GM19025 (cell line): ENCODE results near the gene WASHC3.

Experiments
- ATAC-seq: cut with Tn5 transposase; IDR thresholded peaks from one replicate; pipeline ENCODE4 v1.9.1; 2021; ENCODE audit warnings: mild to moderate bottlenecking, low read depth, moderate library complexity; ENCODE audit not compliant: unreplicated experiment

WASHC3 gene

GRCh38 chr12:101982307-101982706 is 79.5 kb downstream of the WASHC3 start:
- no peak for ATAC-seq

- no peak for ATAC-seq
Measured at GRCh38 chr12:101981868-101982267, 79.9 kb downstream of the WASHC3 start.

GRCh38 chr12:101968770-101969169 is 93.0 kb downstream of the WASHC3 start:
- no peak for ATAC-seq

- ATAC-seq: no peak
Measured at GRCh38 chr12:101967506-101967905, 94.3 kb downstream of the WASHC3 start.

GRCh38 chr12:101966496-101966895 is 95.3 kb downstream of the WASHC3 start:
- ATAC-seq: no peak

GRCh38 chr12:101963697-101964096 is 98.1 kb downstream of the WASHC3 start:
- ATAC-seq: no peak
